PC-3 (cell line): Measurements from ENCODE around the gene RNF130. TPM values are rescaled to one million over a fixed set of nuclear protein-coding genes. Genes with fewer than 3 reads are reported as not detected.

Experiments used
- ATAC-seq: fragments of 200-7000 bp; cut with Tn5 transposase; 2 replicates; pipeline ENCODE4 v1.9.1; 2020; ENCODE audit warnings: mild to moderate bottlenecking, moderate library complexity
- BruUV-seq: library from RNA; stranded (reverse); fragments of 400-500 nt; replicated peaks from 2 replicates; lab custom pipeline; 2021; lab: Mats Ljungman, UMichigan
- CTCF ChIA-PET: fragments of 300-600 bp; sonication (Branson Sonifier 250); formaldehyde crosslinking; loops from one replicate; lab custom pipeline; 2022; ENCODE audit warnings: antibody characterized with exemption; lab: Charles Lee
- POLR2A ChIA-PET: fragments of 300-600 bp; sonication (Branson Sonifier 250); formaldehyde crosslinking; loops from one replicate; lab custom pipeline; 2022; ENCODE audit warnings: antibody characterized with exemption; ENCODE audit not compliant: unreplicated experiment; lab: Charles Lee
- DNase-seq: peaks from one replicate; pipeline ENCODE4 v3.0.0-alpha.2; 2015
- H2AFZ ChIP-seq: fragments of 300-600 bp; sonication (generic); 2 replicates; pipeline ENCODE4 v1.6.0; 2016; ENCODE audit warnings: antibody characterized with exemption, low read length
- H3F3A ChIP-seq: fragments of 300-600 bp; sonication (generic); one replicate; pipeline ENCODE4 v1.6.0; 2017; ENCODE audit warnings: antibody characterized with exemption, low read length, control low read depth, mild to moderate bottlenecking; ENCODE audit not compliant: unreplicated experiment
- H3K27ac ChIP-seq: fragments of 300-600 bp; sonication (generic); 2 replicates; pipeline ENCODE4 v1.5.1; 2016; ENCODE audit warnings: mild to moderate bottlenecking, low read length
- H3K27me3 ChIP-seq: fragments of 300-600 bp; sonication (generic); 2 replicates; pipeline ENCODE4 v1.6.1; 2016; ENCODE audit warnings: low read length, mixed read lengths
- H3K36me3 ChIP-seq: fragments of 300-600 bp; sonication (generic); 2 replicates; pipeline ENCODE4 v1.6.1; 2016; ENCODE audit warnings: low read depth, mixed run types, low read length, mixed read lengths
- H3K4me1 ChIP-seq: fragments of 300-600 bp; sonication (generic); 2 replicates; pipeline ENCODE4 v1.5.1; 2016; ENCODE audit warnings: low read length; ENCODE audit not compliant: insufficient read depth
- H3K4me2 ChIP-seq: fragments of 300-600 bp; sonication (generic); 2 replicates; pipeline ENCODE4 v1.6.0; 2016; ENCODE audit warnings: low read length
- H3K4me3 ChIP-seq: fragments of 300-600 bp; sonication (generic); 2 replicates; pipeline ENCODE4 v1.5.1; 2016; ENCODE audit warnings: mild to moderate bottlenecking, low read length, mixed read lengths
- H3K79me2 ChIP-seq: fragments of 300-600 bp; sonication (generic); 2 replicates; pipeline ENCODE4 v1.6.1; 2017; ENCODE audit warnings: low read length, mixed read lengths
- H3K9ac ChIP-seq: fragments of 300-600 bp; sonication (generic); 2 replicates; pipeline ENCODE4 v1.6.0; 2016; ENCODE audit warnings: mild to moderate bottlenecking, low read length
- H3K9me2 ChIP-seq: fragments of 300-600 bp; sonication (generic); replicated peaks from 2 replicates; pipeline ENCODE4 v1.6.1; 2016; ENCODE audit warnings: mixed run types, low read length, mixed read lengths
- H3K9me3 ChIP-seq: fragments of 300-600 bp; sonication (generic); 2 replicates; pipeline ENCODE4 v1.6.1; 2016; ENCODE audit warnings: low read length, mixed read lengths
- H4K20me1 ChIP-seq: fragments of 300-600 bp; sonication (generic); 2 replicates; pipeline ENCODE4 v1.6.1; 2016; ENCODE audit warnings: low read length, mixed read lengths
- CTCF ChIP-seq: fragments of 300-600 bp; sonication (generic); conservative IDR thresholded peaks from 2 replicates; pipeline ENCODE4 v1.5.1; 2017; ENCODE audit warnings: antibody characterized with exemption, low read depth, mild to moderate bottlenecking, low read length
- EZH2 ChIP-seq: fragments of 300-600 bp; sonication (generic); IDR thresholded peaks from one replicate; pipeline ENCODE4 v1.6.1; 2017; ENCODE audit warnings: antibody characterized with exemption, mild to moderate bottlenecking, low read length; ENCODE audit not compliant: unreplicated experiment
- EZH2phosphoT487 ChIP-seq: fragments of 300-600 bp; sonication (generic); IDR thresholded peaks from 2 replicates; pipeline ENCODE4 v1.6.1; 2018; ENCODE audit warnings: mild to moderate bottlenecking, antibody characterized with exemption, low read length, borderline replicate concordance
- intact Hi-C: fragments of 100-400 bp; cut with micrococcal nuclease; formaldehyde crosslinking; loops from 2 replicates; pipeline ENCODE4 v1.9.0; 2023
- total RNA-seq: library from RNA; depleted of rRNA; stranded (reverse); fragments of >200 nt; gene quantifications from 2 replicates; pipeline ENCODE4 v1.2.3, GENCODE V29; 2014

RNF130 gene
- total RNA-seq, 1 experiment from 2014 or later: 31.2 TPM

GRCh38 chr5:180074462-180074861 lies 2.9 kb upstream of the RNF130 start:
- peaks cover 18% of the 10 kb centered on the region for H3K79me2 ChIP-seq
- no peaks in the 10 kb centered on the region for H3K9me2 ChIP-seq
- no peaks in the 10 kb centered on the region for H3K36me3 ChIP-seq
- no peak for ATAC-seq
- H4K20me1 ChIP-seq: 0 out of 2 replicates have a peak, but pooled peaks cover 5% of the 10 kb centered on the region
- no TSS peak for BruUV-seq
- H3K4me1 ChIP-seq: peaks cover 11% of the 10 kb centered on the region; the same call in 1 of the 2 replicates
- DNase-seq: no peak
- no peaks in the 10 kb centered on the region for H3K9me3 ChIP-seq
- H3K4me3 ChIP-seq: no peak overlapping the region
- POLR2A ChIA-PET: no interaction called here
- H3F3A ChIP-seq: no peaks in the 10 kb centered on the region
- CTCF ChIA-PET: no interaction called here
- no peak overlapping the region for H2AFZ ChIP-seq
- H3K4me2 ChIP-seq: no peak overlapping the region
- intact Hi-C loops: loop anchor here (5.0 kb wide), 1 partner anchor 87 kb away; no protein-coding TSS in a partner anchor
- H3K27ac ChIP-seq: no peak overlapping the region
- TF ChIP-seq EZH2phosphoT487 (no peak), EZH2 (no peak), CTCF (no peak)
- H3K9ac ChIP-seq: no peak overlapping the region
- no peaks in the 10 kb centered on the region for H3K27me3 ChIP-seq

DNA sequence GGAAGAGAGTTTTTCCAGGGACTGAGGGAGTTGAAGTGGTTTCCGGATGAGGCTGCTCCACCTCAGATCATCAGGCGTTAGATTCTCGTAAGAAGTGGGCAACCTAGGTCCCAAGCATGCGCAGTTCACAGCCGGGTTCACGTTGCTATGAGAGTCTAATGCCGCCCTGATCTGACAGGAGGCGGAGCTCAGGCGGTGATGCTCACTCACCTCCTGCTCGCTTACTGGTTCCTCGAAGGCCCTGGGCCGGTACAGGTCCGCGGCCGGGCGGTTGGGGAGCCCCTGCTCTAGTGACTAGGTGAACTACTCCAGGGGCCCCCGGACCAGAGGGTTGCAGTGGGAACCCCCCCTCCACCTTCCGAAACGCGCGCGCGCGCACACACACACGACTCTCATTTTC lies 997 bp upstream of the RNF130 start:
- Histone ChIP-seq H3K79me2 (peaks cover 37% of the 10 kb centered on the region), H3K4me2 (no peak overlapping the region), H3K4me3 (no peak overlapping the region), H3K27me3 (no peaks in the 10 kb centered on the region), H3K27ac (no peak overlapping the region), H3K9me2 (no peaks in the 10 kb centered on the region), H3K9me3 (no peaks in the 10 kb centered on the region), H4K20me1 (0 out of 2 replicates have a peak, but pooled peaks cover 13% of the 10 kb centered on the region), H3K9ac (no peak overlapping the region), H3K36me3 (no peaks in the 10 kb centered on the region), H3K4me1 (peaks cover 30% of the 10 kb centered on the region), H2AFZ (no peak overlapping the region), H3F3A (no peaks in the 10 kb centered on the region)
- no peak for ATAC-seq
- CTCF ChIA-PET: no interaction called here
- intact Hi-C loops: loop anchor here (5.0 kb wide), 1 partner anchor 85 kb away; no protein-coding TSS in a partner anchor
- BruUV-seq: no TSS peak
- no peak for DNase-seq
- POLR2A ChIA-PET: no interaction called here
- TF ChIP-seq EZH2 (no peak), CTCF (no peak), EZH2phosphoT487 (no peak)

DNA sequence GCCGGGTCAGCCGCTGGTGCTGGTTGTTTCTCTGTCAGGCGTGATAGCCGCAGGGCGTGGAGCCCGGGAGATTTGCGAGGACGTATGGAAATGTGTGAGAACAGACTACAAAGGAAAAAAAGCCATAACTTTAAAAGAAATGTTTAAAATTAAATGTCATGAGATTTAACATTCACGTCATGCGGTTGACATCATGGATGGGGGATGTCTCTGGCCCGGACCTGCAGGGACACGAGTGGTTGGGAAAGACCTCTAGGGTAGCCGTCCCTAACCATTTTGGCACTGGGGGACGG lies 643 bp upstream of the RNF130 start:
- intact Hi-C loops: loop anchor here (5.0 kb wide), 1 partner anchor 85 kb away; no protein-coding TSS in a partner anchor
- H3K27ac ChIP-seq: no peak overlapping the region
- CTCF ChIA-PET: no interaction called here
- H4K20me1 ChIP-seq: 0 out of 2 replicates have a peak, but pooled peaks cover 14% of the 10 kb centered on the region
- H3F3A ChIP-seq: no peaks in the 10 kb centered on the region
- peaks cover 40% of the 10 kb centered on the region for H3K79me2 ChIP-seq
- TF ChIP-seq EZH2phosphoT487 (no peak), CTCF (no peak), EZH2 (no peak)
- no TSS peak for BruUV-seq
- ATAC-seq (no peak), DNase-seq (no peak)
- peak overlapping the region; percentile 71; the same call in 1 of the 2 replicates for H3K4me3 ChIP-seq
- POLR2A ChIA-PET: no interaction called here
- no peak overlapping the region for H3K9ac ChIP-seq
- 0 out of 2 replicates have a peak overlapping the region, but pooled peaks have one; percentile 75 for H2AFZ ChIP-seq
- no peaks in the 10 kb centered on the region for H3K9me3 ChIP-seq
- H3K36me3 ChIP-seq: no peaks in the 10 kb centered on the region
- H3K9me2 ChIP-seq: no peaks in the 10 kb centered on the region
- peaks cover 30% of the 10 kb centered on the region for H3K4me1 ChIP-seq
- no peaks in the 10 kb centered on the region for H3K27me3 ChIP-seq
- H3K4me2 ChIP-seq: no peak overlapping the region
